DMS79 treated with DMSO at 0.1 percent for 48 hours (cell line): ENCODE results near the gene CEBPB.
A peak's percentile ranks its signal among the peaks of the same experiment; 100 is the strongest.
"Not testable (repeated sequence)": the region's sequence is repeated elsewhere in the genome, so short reads cannot be mapped to it uniquely, and the experiment has no call there.

Experiments used
- DNase-seq: peaks from one replicate; lab custom pipeline; 2025; lab: John Stamatoyannopoulos, UW

CEBPB gene

GRCh38 chr20:50190251-50191064 is at the start of gene CEBPB:
Gene CEBPB, plus strand, starts transcription at chr20:50190830. Its CDS starts 204 bp downstream, at chr20:50191034.
- peak; percentile 69 for DNase-seq

DNA sequence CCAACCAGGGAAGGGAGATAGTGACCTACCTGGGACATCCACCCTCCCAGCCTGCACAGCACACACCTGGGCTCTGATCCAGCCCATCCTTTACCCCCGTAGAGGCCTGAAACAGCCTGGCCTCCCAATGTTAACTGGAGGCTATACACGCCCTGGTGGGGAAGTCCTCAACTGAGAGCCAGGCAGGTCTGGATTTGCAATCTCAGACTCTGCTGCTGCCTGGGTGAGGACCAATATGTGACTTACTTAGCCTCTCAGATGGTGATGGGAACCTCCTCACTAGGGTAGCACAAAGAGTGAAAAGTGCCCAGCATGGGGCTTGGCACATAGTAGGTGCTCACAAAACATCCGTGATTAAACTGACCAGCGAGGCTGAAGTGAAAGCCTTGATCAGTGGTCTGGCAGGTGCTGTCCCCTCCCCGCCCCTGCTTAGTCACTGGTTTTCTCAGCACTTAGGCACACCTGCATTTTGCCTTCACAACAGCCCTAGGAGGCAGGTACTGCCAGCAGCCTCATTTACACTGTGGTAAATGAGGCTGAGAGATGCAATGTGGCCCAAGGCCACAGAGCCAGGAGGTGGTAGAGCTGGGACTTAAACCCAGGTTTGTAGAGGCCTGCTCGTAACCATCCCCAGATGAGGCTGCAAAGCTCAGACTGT is 49.5 kb upstream of the CEBPB start:
- no peak for DNase-seq

- no peak for DNase-seq
Measured at GRCh38 chr20:50141811-50142561, 48.6 kb upstream of the CEBPB start.

DNA sequence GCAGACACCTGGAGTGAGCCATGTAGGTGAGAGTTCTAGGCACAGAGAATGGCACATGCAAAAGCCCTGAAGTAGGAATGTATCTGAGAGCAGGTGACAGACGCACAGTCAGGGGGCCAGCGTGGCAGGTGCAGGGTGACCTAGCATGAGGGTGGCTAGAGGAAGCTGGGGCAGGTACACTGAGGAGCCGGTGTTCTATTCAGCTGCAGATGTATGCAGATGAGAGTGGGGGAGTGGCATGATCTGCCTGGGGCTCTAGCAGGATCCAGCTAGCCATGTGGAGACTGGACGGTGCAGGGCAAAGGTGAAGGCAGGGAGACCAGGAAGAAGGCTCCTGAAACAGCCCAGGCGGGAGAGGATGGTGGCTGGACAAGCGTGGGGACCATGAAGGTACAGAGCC is 47.8 kb upstream of the CEBPB start:
- DNase-seq = no peak

GRCh38 chr20:50144362-50144761 is 46.3 kb upstream of the CEBPB start:
- no peak for DNase-seq

- DNase-seq = no peak
Measured at GRCh38 chr20:50145566-50145965, 45.1 kb upstream of the CEBPB start.

- no peak for DNase-seq
Measured at GRCh38 chr20:50146214-50146613, 44.4 kb upstream of the CEBPB start.

DNA sequence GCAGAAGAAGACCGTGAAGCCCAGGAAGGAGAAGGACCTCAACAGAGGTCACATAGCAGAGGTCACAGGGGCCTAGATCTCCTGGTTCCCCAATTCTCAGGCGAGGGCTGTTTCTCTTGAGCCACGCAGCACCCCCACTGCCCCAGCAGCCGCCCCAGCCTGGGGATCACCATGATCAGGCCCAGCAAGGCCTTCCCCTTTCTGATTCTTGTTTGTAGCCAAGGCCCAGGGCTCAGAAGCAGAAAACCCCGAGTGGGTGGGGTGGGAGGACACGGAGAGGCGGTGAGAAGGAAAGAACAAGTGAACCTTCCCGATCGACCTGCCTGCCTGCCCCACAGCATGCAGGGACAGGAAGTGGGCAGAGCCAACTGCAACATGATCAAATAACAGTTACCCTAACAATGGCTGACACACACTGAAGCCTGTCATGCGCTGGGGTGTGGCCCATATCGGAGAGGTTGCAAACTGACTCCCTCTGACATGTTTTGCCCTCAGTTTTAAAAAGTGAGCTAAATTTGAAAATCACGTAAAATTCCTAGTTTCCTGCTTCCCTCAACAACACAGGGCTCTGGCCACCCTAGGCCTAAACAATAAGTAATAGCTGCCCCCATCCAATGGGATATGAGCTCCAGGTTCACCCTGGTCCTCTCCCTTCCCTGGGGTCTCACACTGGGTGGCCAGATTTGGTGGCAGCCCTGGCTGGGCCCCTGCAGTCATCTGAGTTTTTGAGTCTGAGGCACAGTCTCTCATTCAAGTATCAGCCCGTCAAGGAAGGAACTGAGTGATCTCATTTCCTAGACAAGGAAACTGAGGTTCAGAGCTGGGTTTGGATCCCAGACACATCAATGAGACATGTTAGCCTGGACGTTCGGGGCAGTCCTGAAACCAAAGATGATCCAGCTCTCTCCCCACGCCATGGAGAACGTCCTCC is 43.6 kb upstream of the CEBPB start:
- DNase-seq = no peak

DNA sequence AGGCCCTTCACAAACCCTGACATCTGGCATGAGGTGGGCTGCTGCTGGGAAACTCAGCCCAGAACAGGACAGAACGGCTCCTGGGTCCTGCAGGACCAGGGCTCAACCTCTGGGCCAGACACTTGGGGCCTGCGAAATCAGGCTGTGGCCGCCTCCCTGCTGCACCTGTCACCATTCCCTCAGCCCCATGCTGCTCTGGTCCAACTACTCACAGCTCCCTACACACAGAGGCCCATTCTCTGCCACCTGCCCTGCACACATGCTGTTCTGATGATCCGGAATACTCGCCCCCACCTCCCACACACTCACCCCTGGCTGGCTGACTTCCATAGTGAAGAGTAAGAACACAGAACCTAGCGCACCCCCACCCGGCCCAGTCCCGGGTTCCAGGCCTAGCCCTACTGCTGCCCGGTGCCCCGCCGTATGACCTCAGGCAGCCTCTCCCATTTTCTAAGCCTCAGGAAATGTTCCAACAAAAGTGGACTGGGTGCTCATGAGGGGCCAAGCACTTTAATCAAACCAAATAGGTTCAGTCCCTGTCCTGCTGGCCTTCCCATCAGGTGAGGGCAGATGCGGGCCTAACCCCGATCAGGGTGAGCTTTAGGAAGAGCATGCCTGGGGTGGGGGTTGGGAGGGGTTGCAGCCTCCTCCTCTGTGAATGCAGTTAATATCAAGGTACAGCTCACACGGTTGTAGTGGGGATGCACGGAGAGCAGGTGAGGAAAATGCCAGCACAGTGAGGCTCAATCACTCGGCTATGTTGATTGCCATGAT is 41.0 kb upstream of the CEBPB start:
- no peak for DNase-seq

DNA sequence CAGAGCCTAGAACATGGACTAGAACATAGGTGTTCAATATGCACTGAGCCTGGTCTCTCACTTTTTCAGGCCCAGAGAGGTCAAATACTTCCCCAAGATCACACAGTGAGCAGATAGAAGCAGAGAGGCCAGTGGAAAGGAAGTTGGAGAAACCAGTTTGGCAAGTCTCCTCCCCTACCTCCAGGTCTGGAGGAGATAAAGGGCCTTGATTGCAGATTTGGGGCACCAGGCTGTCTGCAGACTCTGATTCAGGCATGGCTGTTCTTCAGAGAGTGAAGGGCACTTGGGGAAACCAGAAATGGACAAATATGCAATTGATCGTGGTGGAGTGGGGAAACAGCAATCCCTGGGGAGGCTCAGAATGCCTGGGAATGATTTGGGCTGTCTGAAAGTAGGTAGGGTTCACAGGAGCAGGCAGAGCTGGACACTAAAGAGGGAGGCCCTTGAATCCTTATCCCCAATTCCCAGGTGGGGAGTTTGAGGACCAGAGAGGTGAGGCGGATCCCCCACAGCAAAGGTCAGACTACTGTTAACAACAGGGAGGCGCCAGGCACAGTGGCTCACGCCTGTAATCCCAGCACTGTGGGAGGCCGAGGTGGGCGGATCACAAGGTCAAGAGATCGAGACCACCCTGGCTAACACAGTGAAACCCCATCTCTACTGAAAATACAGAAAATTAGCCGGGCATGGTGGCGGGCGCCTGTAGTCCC is 39.4 kb upstream of the CEBPB start:
- DNase-seq = peak; percentile 86

- DNase-seq = no peak
Measured at GRCh38 chr20:50152394-50153152, 38.1 kb upstream of the CEBPB start.

GRCh38 chr20:50153153-50153499 is 37.5 kb upstream of the CEBPB start:
- DNase-seq = peak; percentile 2

DNA sequence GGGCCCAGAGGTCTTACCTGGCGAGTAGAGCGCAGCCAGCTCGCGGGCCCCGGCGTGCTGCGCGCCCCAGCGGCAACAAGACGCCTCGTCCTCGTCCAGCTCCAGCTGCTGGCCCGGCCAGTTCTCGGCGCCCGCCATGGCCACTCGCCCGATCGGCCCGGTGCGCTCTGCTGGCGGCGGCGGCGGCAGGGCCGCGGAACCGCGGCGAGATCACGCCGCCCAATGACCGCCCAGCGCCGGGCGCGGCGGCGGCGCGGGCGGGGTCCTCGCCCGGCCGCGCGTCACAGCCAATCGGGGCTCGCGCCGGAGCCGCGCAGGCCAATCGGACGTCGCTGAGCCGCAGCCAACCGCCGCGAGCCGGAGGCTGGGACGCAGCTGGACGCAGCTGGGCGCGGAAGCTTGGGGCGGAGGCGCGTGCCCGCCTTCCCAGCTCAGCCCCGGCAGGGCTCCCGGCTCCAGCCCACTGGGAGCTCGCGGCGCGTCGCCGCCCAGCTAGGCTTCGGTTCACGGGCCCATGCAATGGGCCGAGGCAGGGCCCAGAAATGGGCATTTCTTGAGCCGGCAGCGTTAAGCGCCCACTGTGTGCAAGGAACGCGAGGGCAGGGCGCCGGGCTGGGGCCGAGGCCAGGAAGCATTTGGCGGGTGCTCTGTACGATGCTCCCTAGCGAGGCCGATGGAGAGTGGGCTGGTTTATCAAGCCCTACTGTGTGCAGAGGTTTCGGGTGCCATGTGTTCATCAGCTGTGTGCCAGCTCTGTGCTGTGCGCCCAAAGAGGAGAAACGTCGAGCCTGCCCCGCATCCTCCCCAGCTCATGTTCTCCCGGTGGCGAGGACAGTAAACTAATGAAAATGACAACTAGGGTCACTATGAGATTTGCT is 36.9 kb upstream of the CEBPB start, which contains the start of gene PEDS1:
TSS of gene PEDS1 (minus strand) at position 224 of the 878 bp plus-strand sequence. CDS start at position 138, 86 bp downstream.
- DNase-seq = peak; percentile 78

GRCh38 chr20:50161494-50161893 is 29.1 kb upstream of the CEBPB start:
- not testable (repeated sequence) for DNase-seq

GRCh38 chr20:50163570-50164317 is 26.9 kb upstream of the CEBPB start:
- DNase-seq = no peak

DNA sequence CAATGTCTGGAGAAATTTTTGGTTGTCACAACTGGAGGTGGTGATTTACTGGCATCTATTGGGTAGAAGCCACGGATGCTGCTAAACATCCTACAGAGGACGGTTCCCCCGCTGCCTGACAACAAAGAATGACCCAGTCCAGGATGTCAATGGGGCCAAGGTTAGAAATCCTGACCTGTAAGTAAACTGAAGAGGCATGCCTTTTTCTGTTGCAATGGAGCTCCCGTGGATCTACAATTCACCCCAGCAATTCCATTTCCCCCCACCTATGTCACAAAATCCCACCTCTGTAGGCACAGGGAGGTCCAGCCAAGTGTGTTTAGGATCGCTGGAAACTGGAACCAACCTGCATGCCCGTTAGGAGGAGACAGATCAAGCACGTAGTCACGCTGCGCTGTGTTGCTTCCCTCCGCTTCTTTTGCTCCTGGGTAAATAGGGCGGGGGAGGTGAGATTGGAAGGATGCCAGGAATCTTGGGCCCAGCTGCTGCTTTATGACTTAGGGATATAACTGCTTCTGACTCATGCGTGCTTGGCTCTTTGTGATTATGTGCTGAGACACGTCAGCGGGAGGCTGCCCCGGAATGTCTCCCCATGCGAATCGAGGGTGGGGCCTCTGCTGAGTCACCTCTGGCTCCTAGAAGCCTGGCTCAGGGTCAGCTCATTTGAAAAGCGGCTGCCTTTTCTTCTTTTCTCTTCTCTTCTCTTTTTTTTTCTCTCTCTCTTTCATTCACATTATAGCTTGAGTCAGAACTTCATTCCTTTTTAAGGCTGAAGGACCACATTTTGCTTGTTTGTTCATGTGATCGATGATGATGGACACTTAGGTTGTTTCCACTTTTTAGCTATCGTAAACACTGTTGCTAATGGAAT is 24.7 kb upstream of the CEBPB start:
- DNase-seq = peak; percentile 99
